MM.1S (cell line): Measurements from ENCODE around the gene CCP110.

Source experiments
- EZH2 ChIP-seq: fragments of 300-600 bp; sonication (generic); optimal IDR thresholded peaks from 2 replicates; pipeline ENCODE3; 2017; ENCODE audit warnings: low read depth, mild to moderate bottlenecking, antibody characterized with exemption, low read length, mixed read lengths
- TF ChIP-seq, protein P1 (sequence below): fragments of 300-600 bp; sonication (generic); IDR thresholded peaks from 2 replicates; pipeline ENCODE4 v1.5.1; 2016; ENCODE audit warnings: antibody characterized with exemption, low read length, mixed read lengths

DNA sequence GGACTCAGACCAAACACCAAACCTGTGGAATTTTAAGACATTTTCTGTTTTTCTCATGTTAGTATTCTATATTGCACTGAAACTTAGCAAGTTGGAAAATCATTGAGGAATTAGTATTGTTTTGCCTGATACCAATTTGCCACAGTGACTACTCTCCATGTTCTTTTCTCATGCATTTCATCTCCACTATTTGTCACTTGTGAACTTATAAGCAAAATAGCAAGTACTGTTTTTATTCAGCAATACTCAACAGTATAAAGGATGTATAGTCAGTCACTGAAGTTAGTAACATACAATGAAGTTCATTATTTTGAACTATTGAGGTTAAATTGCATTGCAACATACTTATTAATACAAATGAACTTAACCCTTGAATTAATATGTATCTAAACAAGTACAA, 25.9 kb downstream of the CCP110 start:
- TF ChIP-seq, protein P1, sequence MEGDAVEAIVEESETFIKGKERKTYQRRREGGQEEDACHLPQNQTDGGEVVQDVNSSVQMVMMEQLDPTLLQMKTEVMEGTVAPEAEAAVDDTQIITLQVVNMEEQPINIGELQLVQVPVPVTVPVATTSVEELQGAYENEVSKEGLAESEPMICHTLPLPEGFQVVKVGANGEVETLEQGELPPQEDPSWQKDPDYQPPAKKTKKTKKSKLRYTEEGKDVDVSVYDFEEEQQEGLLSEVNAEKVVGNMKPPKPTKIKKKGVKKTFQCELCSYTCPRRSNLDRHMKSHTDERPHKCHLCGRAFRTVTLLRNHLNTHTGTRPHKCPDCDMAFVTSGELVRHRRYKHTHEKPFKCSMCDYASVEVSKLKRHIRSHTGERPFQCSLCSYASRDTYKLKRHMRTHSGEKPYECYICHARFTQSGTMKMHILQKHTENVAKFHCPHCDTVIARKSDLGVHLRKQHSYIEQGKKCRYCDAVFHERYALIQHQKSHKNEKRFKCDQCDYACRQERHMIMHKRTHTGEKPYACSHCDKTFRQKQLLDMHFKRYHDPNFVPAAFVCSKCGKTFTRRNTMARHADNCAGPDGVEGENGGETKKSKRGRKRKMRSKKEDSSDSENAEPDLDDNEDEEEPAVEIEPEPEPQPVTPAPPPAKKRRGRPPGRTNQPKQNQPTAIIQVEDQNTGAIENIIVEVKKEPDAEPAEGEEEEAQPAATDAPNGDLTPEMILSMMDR: no peak
- no peak for TF ChIP-seq EZH2
